CD14-positive monocyte (primary cell): Measurements from ENCODE around the gene PRLR. TPM values are rescaled to one million over a fixed set of nuclear protein-coding genes. Genes with fewer than 3 reads are reported as not detected.

ENCODE experiments used
- DNase-seq, 3 donors: peaks; one replicate each; pipeline ENCODE4 v3.0.0-alpha.2; 2011 to 2022
- H2AFZ ChIP-seq: 2 replicates; pipeline ENCODE4 v1.6.0; 2012; ENCODE audit warnings: mild to moderate bottlenecking, low read depth, low read length, inconsistent platforms; ENCODE audit not compliant: insufficient read depth, poor library complexity, severe bottlenecking
- H3K27ac ChIP-seq, 2 donors: 1 replicate in 1 of 2; 2 replicates in 1 of 2; pipeline ENCODE4 v1.5.1; 2012 to 2013; ENCODE audit warnings: low read length in 2 of 2, control low read depth in 1 of 2, inconsistent platforms in 1 of 2, low read depth in 1 of 2, mild to moderate bottlenecking in 1 of 2
- H3K27me3 ChIP-seq, 2 donors: one replicate each; pipeline versions ENCODE4 v1.6.0 to v1.6.1; 2011 to 2013; ENCODE audit warnings: low read length in 2 of 2; ENCODE audit not compliant: control insufficient read depth in 2 of 2, insufficient read depth in 2 of 2
- H3K36me3 ChIP-seq, 2 donors: replicated peaks in 1 of 2; 1 replicate in 1 of 2; 2 replicates in 1 of 2; pipeline versions ENCODE4 v1.5.1 to v1.6.1; 2012 to 2013; ENCODE audit warnings: low read length in 2 of 2, control low read depth in 1 of 2, inconsistent platforms in 1 of 2, mild to moderate bottlenecking in 1 of 2; ENCODE audit not compliant: insufficient read depth in 2 of 2, control insufficient read depth in 1 of 2
- H3K4me1 ChIP-seq, 2 donors: 1 replicate in 1 of 2; 2 replicates in 1 of 2; pipeline versions ENCODE4 v1.5.1 to v1.6.1; 2012 to 2013; ENCODE audit warnings: low read length in 2 of 2, control low read depth in 1 of 2, inconsistent platforms in 1 of 2, mild to moderate bottlenecking in 1 of 2, moderate library complexity in 1 of 2; ENCODE audit not compliant: insufficient read depth in 2 of 2, control insufficient read depth in 1 of 2
- H3K4me2 ChIP-seq: replicated peaks from 2 replicates; pipeline ENCODE3; 2012; ENCODE audit warnings: low read length, moderate library complexity, mild to moderate bottlenecking; ENCODE audit not compliant: poor library complexity, severe bottlenecking; ENCODE audit errors: extremely low read depth
- H3K4me3 ChIP-seq, 3 experiments: fragments of 200-600 bp in 1 of 3; sonication (generic) in 1 of 3; replicated peaks in 1 of 3; 1 replicate in 2 of 3; 2 replicates in 1 of 3; pipeline ENCODE4 v1.5.1; 2011 to 2013; ENCODE audit warnings: low read length in 3 of 3, mild to moderate bottlenecking in 3 of 3, control low read depth in 2 of 3, low read depth in 2 of 3, inconsistent platforms in 1 of 3, moderate library complexity in 1 of 3
- H3K79me2 ChIP-seq: 2 replicates; pipeline ENCODE4 v1.6.0; 2012; ENCODE audit warnings: mild to moderate bottlenecking, control low read depth, inconsistent platforms, low read length, moderate library complexity; ENCODE audit not compliant: insufficient read depth
- H3K9ac ChIP-seq: 2 replicates; pipeline ENCODE4 v1.6.0; 2017; ENCODE audit warnings: low read length, mild to moderate bottlenecking; ENCODE audit not compliant: insufficient read depth, poor library complexity, severe bottlenecking
- H3K9me3 ChIP-seq, 2 donors: replicated peaks in 1 of 2; 1 replicate in 1 of 2; 2 replicates in 1 of 2; pipeline versions ENCODE4 v1.5.1 to v1.6.1; 2012 to 2013; ENCODE audit warnings: low read length in 2 of 2, control low read depth in 1 of 2; ENCODE audit not compliant: control insufficient read depth in 1 of 2, insufficient read depth in 1 of 2
- H4K20me1 ChIP-seq: 2 replicates; pipeline ENCODE4 v1.6.0; 2012; ENCODE audit warnings: mild to moderate bottlenecking, low read length, control low read depth, moderate library complexity; ENCODE audit not compliant: insufficient read depth
- H3K27ac Mint-ChIP-seq, 7 donors: one replicate each; pipeline ENCODE4 v1.8.0; 2020; ENCODE audit warnings: mild to moderate bottlenecking in 7 of 7, mixed read lengths in 7 of 7, moderate library complexity in 6 of 7, inconsistent platforms in 2 of 7
- H3K27me3 Mint-ChIP-seq, 3 donors: one replicate each; pipeline ENCODE4 v1.8.0; 2021 to 2022; ENCODE audit warnings: low read depth in 3 of 3, mild to moderate bottlenecking in 3 of 3, mixed read lengths in 3 of 3, moderate library complexity in 3 of 3, inconsistent platforms in 1 of 3
- H3K36me3 Mint-ChIP-seq, 2 donors: one replicate each; pipeline ENCODE4 v1.8.0; 2020; ENCODE audit warnings: mixed read lengths in 2 of 2, inconsistent platforms in 1 of 2, mild to moderate bottlenecking in 1 of 2
- H3K4me1 Mint-ChIP-seq: one replicate; pipeline ENCODE4 v1.8.0; 2020; ENCODE audit warnings: mild to moderate bottlenecking, mixed read lengths
- H3K4me3 Mint-ChIP-seq, 2 donors: one replicate each; pipeline ENCODE4 v1.8.0; 2020; ENCODE audit warnings: mild to moderate bottlenecking in 2 of 2, mixed read lengths in 2 of 2, moderate library complexity in 1 of 2
- H3K9me3 Mint-ChIP-seq, 7 donors: one replicate each; pipeline ENCODE4 v1.8.0; 2020 to 2022; ENCODE audit warnings: mixed read lengths in 7 of 7, mild to moderate bottlenecking in 6 of 7, moderate library complexity in 6 of 7, inconsistent platforms in 2 of 7
- WGBS: methylation state at CpG from one replicate; pipeline ENCODE4 v1.1.5; 2013; ENCODE audit warnings: missing lambda C conversion rate; ENCODE audit not compliant: insufficient coverage; 5-methylcytosine and 5-hydroxymethylcytosine counted together
- intact Hi-C, 2 donors: fragments of 100-400 bp; cut with micrococcal nuclease; formaldehyde crosslinking; loops; one replicate each; pipeline versions ENCODE4 v1.15.0 to v1.15.1; 2023
- polyA plus RNA-seq, 3 donors: library from polyadenylated mRNA; depleted of rRNA in 1 of 3; unstranded in 2 of 3; stranded (reverse) in 1 of 3; fragments of 300-500 nt in 2 of 3; fragments of >200 nt in 1 of 3; fragmentation: Illumina TruSeq in 2 of 3; gene quantifications; 1 replicate in 2 of 3; 2 replicates in 1 of 3; pipeline ENCODE4 v1.2.3, GENCODE V29; 2012 to 2021
- TF ChIP-seq, protein P1 (sequence below): fragments of 200-600 bp; IDR thresholded peaks from one replicate; pipeline ENCODE4 v1.8.0; 2022; ENCODE audit warnings: antibody characterized with exemption, mild to moderate bottlenecking

The PRLR gene
- polyA plus RNA-seq, 3 donors: 0.12 to 1.7 (median 0.88) TPM

DNA sequence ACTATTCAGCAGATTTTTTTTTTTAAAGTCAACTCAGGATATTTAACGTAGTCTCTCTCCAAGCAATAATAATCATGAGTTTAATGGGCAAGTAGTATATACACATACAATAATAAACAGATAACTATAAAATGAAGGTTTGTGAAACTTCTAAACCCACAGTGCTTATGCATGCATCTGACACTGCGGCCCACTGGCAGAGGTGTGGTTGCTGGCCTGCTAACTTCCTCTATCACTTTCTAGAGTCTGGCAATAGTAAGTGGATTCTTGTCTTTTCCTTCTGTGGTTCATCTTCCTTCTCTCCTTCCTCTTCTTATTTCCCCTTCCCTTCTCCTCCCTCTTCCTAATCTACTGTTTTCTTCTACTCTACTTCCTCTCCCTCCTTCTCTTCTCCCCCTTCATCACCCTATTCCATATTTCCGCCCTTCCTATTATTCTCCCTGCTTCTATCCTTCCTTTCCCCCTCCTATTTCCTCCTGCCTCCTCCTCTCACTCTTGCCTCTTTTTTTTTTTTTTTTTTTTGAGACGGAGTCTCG is 164.0 kb downstream of the PRLR start:
- Histone ChIP-seq H3K27me3 (no peaks in the 10 kb centered on the region), H3K9me3 (no peaks in the 10 kb centered on the region), H3K4me3 (no peak overlapping the region), H3K4me1 (peaks cover 6 to 9% of the 10 kb centered on the region in 2 donors), H4K20me1 (no peaks in the 10 kb centered on the region), H3K27ac (peak overlapping the region in 1 of 2 donors; percentile 70), H3K9ac (no peak overlapping the region), H3K4me2 (no peak overlapping the region), H2AFZ (no peak overlapping the region), H3K36me3 (peaks cover 40 to 76% of the 10 kb centered on the region in 2 donors), H3K79me2 (no peaks in the 10 kb centered on the region)
- peak; percentile 11 to 17 (median 13) for DNase-seq
- Mint-ChIP-seq H3K36me3 (peaks cover 60 to 63% of the 10 kb centered on the region in 2 donors), H3K27me3 (no peaks in the 10 kb centered on the region), H3K27ac (peak overlapping the region; percentile 19 to 65 (median 50)), H3K4me3 (no peak overlapping the region), H3K9me3 (peaks cover 0 to 4% (median 2%) of the 10 kb centered on the region in 7 donors), H3K4me1 (peaks cover 12% of the 10 kb centered on the region)
- intact Hi-C loops: no loop called here
- TF ChIP-seq, protein P1, sequence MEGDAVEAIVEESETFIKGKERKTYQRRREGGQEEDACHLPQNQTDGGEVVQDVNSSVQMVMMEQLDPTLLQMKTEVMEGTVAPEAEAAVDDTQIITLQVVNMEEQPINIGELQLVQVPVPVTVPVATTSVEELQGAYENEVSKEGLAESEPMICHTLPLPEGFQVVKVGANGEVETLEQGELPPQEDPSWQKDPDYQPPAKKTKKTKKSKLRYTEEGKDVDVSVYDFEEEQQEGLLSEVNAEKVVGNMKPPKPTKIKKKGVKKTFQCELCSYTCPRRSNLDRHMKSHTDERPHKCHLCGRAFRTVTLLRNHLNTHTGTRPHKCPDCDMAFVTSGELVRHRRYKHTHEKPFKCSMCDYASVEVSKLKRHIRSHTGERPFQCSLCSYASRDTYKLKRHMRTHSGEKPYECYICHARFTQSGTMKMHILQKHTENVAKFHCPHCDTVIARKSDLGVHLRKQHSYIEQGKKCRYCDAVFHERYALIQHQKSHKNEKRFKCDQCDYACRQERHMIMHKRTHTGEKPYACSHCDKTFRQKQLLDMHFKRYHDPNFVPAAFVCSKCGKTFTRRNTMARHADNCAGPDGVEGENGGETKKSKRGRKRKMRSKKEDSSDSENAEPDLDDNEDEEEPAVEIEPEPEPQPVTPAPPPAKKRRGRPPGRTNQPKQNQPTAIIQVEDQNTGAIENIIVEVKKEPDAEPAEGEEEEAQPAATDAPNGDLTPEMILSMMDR: no peak
- WGBS: 100% methylated on average over 1 of the region's 5 CpGs

DNA sequence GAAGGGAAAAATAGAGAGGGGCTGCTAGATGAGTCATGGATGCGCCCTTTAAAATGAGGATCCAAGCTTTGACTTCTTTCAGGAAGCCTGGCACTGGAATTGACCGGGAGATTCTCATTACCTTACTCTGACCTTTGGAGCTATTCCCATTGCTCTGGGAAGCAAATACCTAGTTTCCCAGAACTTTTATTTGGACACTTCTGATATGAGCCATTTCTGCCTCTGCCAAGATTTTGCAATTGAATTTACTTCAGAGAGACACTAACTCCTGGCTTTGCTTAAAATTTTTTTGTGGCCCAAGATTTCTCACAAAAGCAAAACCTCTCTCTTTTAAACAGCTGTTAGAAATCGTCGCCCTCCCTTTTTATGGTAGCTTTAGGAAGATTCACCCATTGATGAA is 166.9 kb downstream of the PRLR start:
- H3K27ac Mint-ChIP-seq: no peak overlapping the region
- WGBS: 100% methylated on average over 1 of the region's 4 CpGs
- peaks cover 53 to 57% of the 10 kb centered on the region in 2 donors for H3K36me3 Mint-ChIP-seq
- Histone ChIP-seq H4K20me1 (no peaks in the 10 kb centered on the region), H3K9me3 (no peaks in the 10 kb centered on the region), H3K27me3 (no peaks in the 10 kb centered on the region), H3K4me2 (no peak overlapping the region), H2AFZ (no peak overlapping the region), H3K4me3 (no peak overlapping the region), H3K36me3 (peaks cover 30 to 61% of the 10 kb centered on the region in 2 donors), H3K9ac (no peak overlapping the region), H3K4me1 (peaks cover 6 to 9% of the 10 kb centered on the region in 2 donors), H3K79me2 (no peaks in the 10 kb centered on the region), H3K27ac (no peak overlapping the region)
- TF ChIP-seq, protein P1: no peak
- DNase-seq: no peak
- no peaks in the 10 kb centered on the region for H3K27me3 Mint-ChIP-seq
- intact Hi-C loops: no loop called here
- no peak overlapping the region for H3K4me3 Mint-ChIP-seq
- peaks cover 0 to 4% (median 2%) of the 10 kb centered on the region in 7 donors for H3K9me3 Mint-ChIP-seq
- peaks cover 12% of the 10 kb centered on the region for H3K4me1 Mint-ChIP-seq
